H7 (cell line): Measurements from ENCODE around the gene SCRG1. TPM values are rescaled to one million over a fixed set of nuclear protein-coding genes. Genes with fewer than 3 reads are reported as not detected.
A peak's percentile ranks its signal among the peaks of the same experiment; 100 is the strongest.

Experiments
- DNase-seq: peaks from one replicate; pipeline ENCODE4 v3.0.0; 2012
- H3K27me3 ChIP-seq: 2 replicates; pipeline ENCODE4 v1.6.0; 2011; ENCODE audit warnings: mild to moderate bottlenecking, low read length; ENCODE audit not compliant: control insufficient read depth, insufficient read depth
- H3K36me3 ChIP-seq: replicated peaks from 2 replicates; pipeline ENCODE4 v1.5.1; 2011; ENCODE audit warnings: low read length; ENCODE audit not compliant: control insufficient read depth, insufficient read depth
- H3K4me3 ChIP-seq: 2 replicates; pipeline ENCODE4 v1.5.1; 2011; ENCODE audit warnings: low read depth, mild to moderate bottlenecking, control low read depth, low read length, moderate library complexity; ENCODE audit not compliant: insufficient read depth
- total RNA-seq: library from RNA; depleted of rRNA; stranded (reverse); fragments of >200 nt; shearing (Covaris generic); gene quantifications from 2 replicates; pipeline ENCODE4 v1.2.3, GENCODE V29; 2014

Gene SCRG1
- total RNA-seq, 1 experiment from 2014 or later = not detected

DNA sequence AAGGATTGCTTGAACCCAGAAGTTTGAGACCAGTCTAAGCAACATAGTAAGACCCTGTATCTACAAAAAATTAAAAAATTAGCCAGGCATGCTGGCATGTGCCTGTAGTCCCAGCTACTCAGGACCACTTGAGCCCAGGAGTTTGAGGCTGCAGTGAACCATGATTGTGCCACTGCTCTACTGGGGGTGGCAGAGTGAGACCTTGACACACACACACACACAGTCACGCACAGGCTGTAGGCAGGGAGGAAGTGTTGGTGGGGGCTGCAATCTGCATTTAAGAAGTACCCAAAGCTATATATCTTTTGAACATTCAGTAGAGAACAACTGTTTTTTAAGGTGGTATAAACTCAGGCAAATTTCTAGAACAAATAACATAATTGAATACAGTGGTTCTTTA is 7.2 kb downstream of the SCRG1 start:
- no peak overlapping the region for H3K4me3 ChIP-seq
- no peaks in the 10 kb centered on the region for H3K27me3 ChIP-seq
- H3K36me3 ChIP-seq = no peaks in the 10 kb centered on the region
- DNase-seq = no peak

DNA sequence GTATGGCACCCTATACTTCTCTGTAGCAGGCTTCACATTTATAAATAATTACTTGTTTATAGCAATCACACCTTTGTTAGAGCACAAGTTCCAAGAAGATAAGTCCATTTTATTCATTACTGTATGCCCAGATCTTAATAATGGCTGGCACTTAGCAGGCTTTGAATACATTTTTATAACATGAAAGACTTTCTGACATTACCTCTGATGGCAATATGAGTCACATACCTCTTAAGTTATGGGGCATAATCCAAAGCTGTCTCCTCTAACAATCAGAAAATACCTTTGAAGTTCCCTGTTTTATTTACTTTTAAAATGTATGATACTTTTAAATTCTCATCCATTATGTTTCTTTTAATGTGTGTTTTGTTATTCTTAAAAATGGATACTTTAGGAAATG is 12.2 kb downstream of the SCRG1 start:
- DNase-seq = no peak
- Histone ChIP-seq H3K36me3 (no peaks in the 10 kb centered on the region), H3K27me3 (no peaks in the 10 kb centered on the region), H3K4me3 (no peak overlapping the region)

DNA sequence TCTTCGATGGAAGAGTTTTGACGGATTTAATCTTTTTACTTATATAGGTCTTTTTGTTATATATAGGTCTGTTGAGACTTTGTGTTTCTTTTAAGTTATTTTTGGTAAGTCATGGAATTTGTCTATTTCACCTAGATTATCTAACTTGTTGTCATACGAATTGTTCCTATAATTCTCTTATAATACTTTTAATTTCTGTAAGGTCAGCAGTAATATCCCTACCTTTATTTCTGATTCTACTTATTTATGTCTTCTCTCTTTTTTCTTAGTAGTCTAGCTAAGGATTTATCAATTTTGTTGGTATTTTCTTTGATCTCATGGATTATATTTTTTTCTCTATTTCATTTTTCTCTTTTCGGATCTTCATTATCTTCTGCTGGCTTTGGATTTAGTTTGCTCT is 16.6 kb downstream of the SCRG1 start:
- Histone ChIP-seq H3K36me3 (no peaks in the 10 kb centered on the region), H3K4me3 (no peak overlapping the region), H3K27me3 (no peaks in the 10 kb centered on the region)
- DNase-seq = no peak

DNA sequence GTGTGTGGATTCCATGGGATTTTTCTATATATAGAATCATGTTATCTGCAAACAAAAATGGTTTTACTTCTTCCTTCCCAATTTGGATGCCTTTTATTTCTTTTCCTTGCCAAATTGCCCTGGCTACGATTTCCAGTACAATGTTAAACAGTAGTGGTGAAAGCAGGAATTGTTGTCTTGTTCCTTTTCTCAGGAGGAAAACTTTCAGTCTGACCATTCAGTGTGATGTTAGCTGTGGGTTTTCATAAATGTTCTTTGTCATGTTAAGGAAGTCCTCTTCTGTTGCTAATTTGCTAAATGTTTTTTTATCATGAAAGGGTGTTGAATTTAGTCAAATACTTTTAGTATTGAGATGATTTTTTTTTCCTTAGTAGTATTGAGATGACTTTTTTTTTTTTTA is 17.3 kb downstream of the SCRG1 start:
- H3K4me3 ChIP-seq = no peak overlapping the region
- no peaks in the 10 kb centered on the region for H3K36me3 ChIP-seq
- no peak for DNase-seq
- H3K27me3 ChIP-seq = no peaks in the 10 kb centered on the region

GRCh38 chr4:173380987-173381386 is 17.9 kb downstream of the SCRG1 start:
- Histone ChIP-seq H3K36me3 (no peaks in the 10 kb centered on the region), H3K27me3 (no peaks in the 10 kb centered on the region), H3K4me3 (no peak overlapping the region)
- DNase-seq = no peak

- H3K36me3 ChIP-seq = no peaks in the 10 kb centered on the region
- no peak for DNase-seq
Observed at GRCh38 chr4:173379929-173380328, 19.0 kb downstream of the SCRG1 start.

GRCh38 chr4:173374588-173374987 is 24.3 kb downstream of the SCRG1 start:
- no peaks in the 10 kb centered on the region for H3K36me3 ChIP-seq
- H3K27me3 ChIP-seq = peaks cover 4% of the 10 kb centered on the region
- no peak overlapping the region for H3K4me3 ChIP-seq
- no peak for DNase-seq

More at GRCh38 chr4:173379929-173380328, 19.0 kb downstream of the SCRG1 start:
- Histone ChIP-seq H3K27me3 (no peaks in the 10 kb centered on the region), H3K4me3 (no peak overlapping the region)

GRCh38 chr4:173371292-173372192 is 27.4 kb downstream of the SCRG1 start:
- Histone ChIP-seq H3K4me3 (peak overlapping the region; percentile 76), H3K36me3 (no peaks in the 10 kb centered on the region), H3K27me3 (peaks cover 4% of the 10 kb centered on the region)
- DNase-seq = peak; percentile 63

DNA sequence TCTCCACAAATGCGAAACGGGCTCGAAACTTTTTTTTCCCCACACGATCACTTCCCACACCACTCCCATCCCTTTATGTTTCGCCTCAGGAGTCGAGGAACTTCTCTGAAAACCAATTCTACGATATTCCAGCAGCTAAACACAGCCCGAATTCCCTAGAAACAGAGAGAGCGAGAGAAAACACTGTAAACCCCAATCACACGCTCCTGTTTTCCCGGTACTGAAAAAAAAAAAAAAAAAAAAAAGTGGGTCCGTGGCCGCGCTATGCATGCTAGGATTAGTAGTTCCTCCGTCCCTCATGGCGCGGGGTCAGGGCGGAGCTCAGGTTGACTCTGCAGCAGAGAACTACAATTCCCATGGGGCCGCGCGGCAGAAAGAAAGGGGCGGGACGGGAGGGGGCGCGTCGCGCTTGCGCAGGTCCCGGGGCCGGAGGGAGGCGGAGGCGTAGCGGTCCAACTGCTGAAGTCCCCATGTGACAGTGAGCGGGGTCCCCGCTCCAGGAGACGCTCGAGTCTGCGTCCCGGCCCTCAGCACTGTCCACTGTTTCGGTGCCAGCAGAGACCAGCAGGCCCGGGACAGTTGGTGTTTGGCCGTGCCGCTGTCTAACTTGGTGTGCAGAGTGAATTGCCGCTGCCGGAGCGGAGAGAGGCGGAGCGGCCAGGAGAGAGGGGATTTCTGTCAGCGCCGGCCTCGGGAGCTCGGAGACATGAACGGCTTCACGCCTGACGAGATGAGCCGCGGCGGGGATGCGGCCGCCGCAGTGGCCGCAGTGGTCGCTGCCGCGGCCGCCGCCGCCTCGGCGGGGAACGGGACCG is 28.2 kb downstream of the SCRG1 start, which contains the start of gene SAP30:
Gene SAP30 (plus strand): TSS at position 478 of the 815 bp plus-strand sequence. CDS start 229 bp downstream, at position 707.
- Histone ChIP-seq H3K27me3 (peaks cover 4% of the 10 kb centered on the region), H3K4me3 (peak within 1 kb of the TSS; percentile 85), H3K36me3 (no peaks in the 10 kb centered on the region)
- peak; percentile 96 for DNase-seq

DNA sequence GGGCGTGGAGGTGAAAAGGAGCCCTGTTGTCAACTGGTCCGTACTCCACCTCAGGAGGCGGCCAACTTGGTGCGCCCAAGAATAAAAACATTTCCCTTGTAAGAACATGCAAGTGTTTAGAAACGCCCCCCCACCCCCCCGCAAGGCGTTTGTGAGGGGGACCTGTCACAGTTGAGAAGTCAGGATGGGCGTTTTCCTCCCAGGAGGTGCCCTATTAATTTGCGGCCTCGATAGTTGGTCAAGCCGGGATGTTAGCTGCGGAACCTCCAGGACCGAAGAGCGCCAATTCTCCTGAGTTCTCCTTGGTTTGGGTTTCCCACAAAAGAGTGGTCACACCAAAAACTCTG is 28.8 kb downstream of the SCRG1 start:
- Histone ChIP-seq H3K27me3 (peaks cover 4% of the 10 kb centered on the region), H3K36me3 (no peaks in the 10 kb centered on the region), H3K4me3 (peak overlapping the region; percentile 85)
- no peak for DNase-seq

DNA sequence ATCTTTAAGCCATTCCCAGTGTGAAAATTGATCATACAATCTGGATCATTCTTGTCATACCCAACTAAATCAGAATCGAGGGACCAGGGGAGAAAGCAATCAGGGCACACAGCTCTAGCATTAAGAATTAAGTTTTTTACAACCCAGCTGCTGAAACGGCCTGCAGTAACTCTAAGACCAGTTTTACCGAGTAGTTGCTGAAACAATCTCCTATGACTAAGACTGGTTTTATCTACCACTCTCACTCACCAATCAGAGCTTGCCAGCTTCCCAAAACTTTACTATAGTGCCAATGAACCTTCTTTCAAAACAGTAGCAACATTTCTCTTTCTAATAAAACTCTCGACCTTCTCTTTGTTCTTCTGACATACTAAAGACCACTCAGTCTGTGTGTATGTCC is 31.0 kb downstream of the SCRG1 start:
- peaks cover 4% of the 10 kb centered on the region for H3K27me3 ChIP-seq
- no peaks in the 10 kb centered on the region for H3K36me3 ChIP-seq
- no peak overlapping the region for H3K4me3 ChIP-seq
- DNase-seq = no peak

GRCh38 chr4:173367285-173367684 is 31.6 kb downstream of the SCRG1 start:
- DNase-seq = no peak
- Histone ChIP-seq H3K27me3 (peaks cover 4% of the 10 kb centered on the region), H3K4me3 (no peak overlapping the region), H3K36me3 (no peaks in the 10 kb centered on the region)

DNA sequence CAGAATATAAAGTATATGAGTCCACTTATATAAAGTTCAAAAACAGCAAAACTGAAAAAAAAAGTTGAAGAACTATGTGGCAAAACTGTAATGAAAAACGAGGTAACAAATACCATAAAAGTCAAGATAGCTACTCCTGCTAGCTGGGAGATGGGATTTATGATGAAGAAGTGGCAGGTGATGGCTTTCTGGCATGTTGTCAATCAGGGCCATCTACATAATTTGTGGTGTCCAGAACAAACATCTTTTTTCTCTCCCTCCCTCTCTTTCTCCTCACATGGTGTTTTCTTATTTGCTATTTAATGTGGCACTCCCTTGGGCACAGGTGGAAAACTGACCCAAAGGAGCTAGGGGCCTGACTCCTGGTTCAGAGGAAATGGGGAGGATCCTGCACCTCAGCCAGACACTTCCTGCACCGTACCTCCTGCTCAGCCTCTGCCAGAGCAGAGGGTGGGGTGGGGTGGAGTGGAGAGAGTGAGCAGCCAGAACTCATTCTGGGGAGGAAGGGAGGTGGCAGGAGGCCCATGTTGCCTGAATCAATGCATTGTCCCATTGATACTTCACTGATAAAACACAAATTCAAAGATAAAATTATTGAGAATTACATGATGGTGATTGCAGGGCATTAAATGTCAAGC is 33.4 kb downstream of the SCRG1 start:
- no peaks in the 10 kb centered on the region for H3K36me3 ChIP-seq
- no peaks in the 10 kb centered on the region; the same call in 1 of the 2 replicates for H3K27me3 ChIP-seq
- no peak for DNase-seq
- no peak overlapping the region for H3K4me3 ChIP-seq

DNA sequence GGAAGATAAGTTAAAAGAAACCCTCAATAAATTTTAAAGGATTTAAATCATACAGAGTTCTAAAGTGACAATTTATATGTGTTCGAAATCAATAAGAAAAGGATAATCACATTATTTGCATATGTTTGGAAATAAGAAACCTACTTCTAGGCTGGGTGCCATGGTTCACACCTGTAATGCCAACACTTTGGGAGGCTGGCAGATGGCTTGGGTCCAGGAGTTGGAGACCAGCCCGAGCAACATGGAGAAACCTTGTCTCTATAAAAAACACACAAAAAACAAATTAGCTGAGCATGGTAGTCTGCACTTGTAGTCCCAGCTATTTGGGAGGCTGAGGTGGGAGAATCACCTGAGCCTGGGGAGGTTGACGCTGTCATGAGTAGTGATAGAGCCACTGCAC is 36.2 kb downstream of the SCRG1 start:
- H3K4me3 ChIP-seq = no peak overlapping the region
- H3K27me3 ChIP-seq = no peaks in the 10 kb centered on the region; the same call in 1 of the 2 replicates
- DNase-seq = no peak
- H3K36me3 ChIP-seq = no peaks in the 10 kb centered on the region
